ENCODE measurements around the gene SLC43A1.
A peak's percentile ranks its signal among the peaks of the same experiment; 100 is the strongest.

SLC43A1 gene

DNA sequence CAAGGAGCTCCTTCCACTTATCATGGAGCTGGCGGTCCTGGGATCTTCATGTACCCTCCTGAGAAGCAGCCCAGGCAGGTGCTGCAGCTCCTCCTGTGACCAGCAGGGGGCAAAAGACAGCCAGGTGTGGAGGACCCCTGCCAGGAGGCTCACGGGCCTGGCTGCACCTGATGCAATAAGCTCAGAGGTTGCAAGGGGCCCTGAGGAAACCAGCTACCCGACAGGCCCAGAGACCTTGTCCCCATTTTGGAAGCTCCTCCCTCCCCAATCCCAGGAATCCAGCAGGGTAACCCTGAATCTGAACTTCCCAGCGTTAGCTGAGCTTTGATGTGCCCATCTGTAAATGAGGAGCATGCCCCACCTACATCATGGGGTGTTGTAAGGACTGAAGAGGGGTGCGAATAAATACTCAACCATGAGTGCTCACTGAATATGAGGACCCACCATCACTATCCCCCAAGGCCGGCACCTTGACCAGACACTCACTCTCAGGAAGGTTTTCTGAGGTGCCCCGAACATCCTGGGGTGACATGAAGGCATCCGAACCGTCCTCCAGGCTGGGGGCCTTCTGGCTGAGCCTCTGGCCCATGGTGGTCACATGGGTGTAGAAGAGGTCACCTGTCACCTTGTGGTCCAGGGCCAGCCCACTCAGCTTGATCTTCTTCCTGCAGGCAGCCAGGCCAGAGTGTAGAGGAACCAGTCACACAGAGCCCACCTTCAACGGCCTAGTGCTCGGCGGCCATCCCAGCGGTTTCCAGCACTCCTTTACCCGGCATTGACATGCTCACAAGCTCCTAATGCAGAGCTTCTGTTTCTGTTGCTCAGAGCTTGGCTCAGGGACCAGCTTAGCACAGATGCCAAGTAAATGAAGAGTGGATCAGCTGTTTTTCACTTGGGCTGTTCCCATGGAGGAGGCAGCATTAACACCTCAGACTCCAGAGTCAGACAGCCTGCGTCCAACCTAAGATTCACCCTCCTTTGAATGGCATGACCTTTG lies 21.7 kb downstream of the SLC43A1 start:
- TF ChIP-seq, protein P1, sequence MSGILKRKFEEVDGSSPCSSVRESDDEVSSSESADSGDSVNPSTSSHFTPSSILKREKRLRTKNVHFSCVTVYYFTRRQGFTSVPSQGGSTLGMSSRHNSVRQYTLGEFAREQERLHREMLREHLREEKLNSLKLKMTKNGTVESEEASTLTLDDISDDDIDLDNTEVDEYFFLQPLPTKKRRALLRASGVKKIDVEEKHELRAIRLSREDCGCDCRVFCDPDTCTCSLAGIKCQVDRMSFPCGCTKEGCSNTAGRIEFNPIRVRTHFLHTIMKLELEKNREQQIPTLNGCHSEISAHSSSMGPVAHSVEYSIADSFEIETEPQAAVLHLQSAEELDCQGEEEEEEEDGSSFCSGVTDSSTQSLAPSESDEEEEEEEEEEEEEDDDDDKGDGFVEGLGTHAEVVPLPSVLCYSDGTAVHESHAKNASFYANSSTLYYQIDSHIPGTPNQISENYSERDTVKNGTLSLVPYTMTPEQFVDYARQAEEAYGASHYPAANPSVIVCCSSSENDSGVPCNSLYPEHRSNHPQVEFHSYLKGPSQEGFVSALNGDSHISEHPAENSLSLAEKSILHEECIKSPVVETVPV (CRISPR knock-in tag; IDR thresholded peaks at IDR 0.05): no peak
- TF ChIP-seq GLIS3 (CRISPR knock-in tag; IDR thresholded peaks at IDR 0.05) (no peak), ISL1 (CRISPR knock-in tag; IDR thresholded peaks at IDR 0.05) (no peak), ZNF565 (CRISPR knock-in tag; conservative IDR thresholded peaks at IDR 0.05; ENCODE audit: low read depth) (no peak), TOX (CRISPR knock-in tag; IDR thresholded peaks at IDR 0.05; ENCODE audit: borderline replicate concordance) (no peak), ZC3H10 (CRISPR knock-in tag; IDR thresholded peaks at IDR 0.05) (no peak), ZNF70 (CRISPR knock-in tag; IDR thresholded peaks at IDR 0.05) (no peak), ZFP30 (CRISPR knock-in tag; IDR thresholded peaks at IDR 0.05) (no peak), ESRRG (CRISPR knock-in tag; IDR thresholded peaks at IDR 0.05) (no peak), OSR1 (CRISPR knock-in tag; IDR thresholded peaks at IDR 0.05) (no peak)
- TF ChIP-seq, protein P2, sequence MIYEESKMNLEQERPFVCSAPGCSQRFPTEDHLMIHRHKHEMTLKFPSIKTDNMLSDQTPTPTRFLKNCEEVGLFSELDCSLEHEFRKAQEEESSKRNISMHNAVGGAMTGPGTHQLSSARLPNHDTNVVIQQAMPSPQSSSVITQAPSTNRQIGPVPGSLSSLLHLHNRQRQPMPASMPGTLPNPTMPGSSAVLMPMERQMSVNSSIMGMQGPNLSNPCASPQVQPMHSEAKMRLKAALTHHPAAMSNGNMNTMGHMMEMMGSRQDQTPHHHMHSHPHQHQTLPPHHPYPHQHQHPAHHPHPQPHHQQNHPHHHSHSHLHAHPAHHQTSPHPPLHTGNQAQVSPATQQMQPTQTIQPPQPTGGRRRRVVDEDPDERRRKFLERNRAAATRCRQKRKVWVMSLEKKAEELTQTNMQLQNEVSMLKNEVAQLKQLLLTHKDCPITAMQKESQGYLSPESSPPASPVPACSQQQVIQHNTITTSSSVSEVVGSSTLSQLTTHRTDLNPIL (CRISPR knock-in tag; IDR thresholded peaks at IDR 0.05; ENCODE audit: low read depth): no peak
- TF ChIP-seq, protein P3, sequence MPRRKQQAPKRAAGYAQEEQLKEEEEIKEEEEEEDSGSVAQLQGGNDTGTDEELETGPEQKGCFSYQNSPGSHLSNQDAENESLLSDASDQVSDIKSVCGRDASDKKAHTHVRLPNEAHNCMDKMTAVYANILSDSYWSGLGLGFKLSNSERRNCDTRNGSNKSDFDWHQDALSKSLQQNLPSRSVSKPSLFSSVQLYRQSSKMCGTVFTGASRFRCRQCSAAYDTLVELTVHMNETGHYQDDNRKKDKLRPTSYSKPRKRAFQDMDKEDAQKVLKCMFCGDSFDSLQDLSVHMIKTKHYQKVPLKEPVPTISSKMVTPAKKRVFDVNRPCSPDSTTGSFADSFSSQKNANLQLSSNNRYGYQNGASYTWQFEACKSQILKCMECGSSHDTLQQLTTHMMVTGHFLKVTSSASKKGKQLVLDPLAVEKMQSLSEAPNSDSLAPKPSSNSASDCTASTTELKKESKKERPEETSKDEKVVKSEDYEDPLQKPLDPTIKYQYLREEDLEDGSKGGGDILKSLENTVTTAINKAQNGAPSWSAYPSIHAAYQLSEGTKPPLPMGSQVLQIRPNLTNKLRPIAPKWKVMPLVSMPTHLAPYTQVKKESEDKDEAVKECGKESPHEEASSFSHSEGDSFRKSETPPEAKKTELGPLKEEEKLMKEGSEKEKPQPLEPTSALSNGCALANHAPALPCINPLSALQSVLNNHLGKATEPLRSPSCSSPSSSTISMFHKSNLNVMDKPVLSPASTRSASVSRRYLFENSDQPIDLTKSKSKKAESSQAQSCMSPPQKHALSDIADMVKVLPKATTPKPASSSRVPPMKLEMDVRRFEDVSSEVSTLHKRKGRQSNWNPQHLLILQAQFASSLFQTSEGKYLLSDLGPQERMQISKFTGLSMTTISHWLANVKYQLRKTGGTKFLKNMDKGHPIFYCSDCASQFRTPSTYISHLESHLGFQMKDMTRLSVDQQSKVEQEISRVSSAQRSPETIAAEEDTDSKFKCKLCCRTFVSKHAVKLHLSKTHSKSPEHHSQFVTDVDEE (CRISPR knock-in tag; IDR thresholded peaks at IDR 0.05): no peak
- TF ChIP-seq, protein P4, sequence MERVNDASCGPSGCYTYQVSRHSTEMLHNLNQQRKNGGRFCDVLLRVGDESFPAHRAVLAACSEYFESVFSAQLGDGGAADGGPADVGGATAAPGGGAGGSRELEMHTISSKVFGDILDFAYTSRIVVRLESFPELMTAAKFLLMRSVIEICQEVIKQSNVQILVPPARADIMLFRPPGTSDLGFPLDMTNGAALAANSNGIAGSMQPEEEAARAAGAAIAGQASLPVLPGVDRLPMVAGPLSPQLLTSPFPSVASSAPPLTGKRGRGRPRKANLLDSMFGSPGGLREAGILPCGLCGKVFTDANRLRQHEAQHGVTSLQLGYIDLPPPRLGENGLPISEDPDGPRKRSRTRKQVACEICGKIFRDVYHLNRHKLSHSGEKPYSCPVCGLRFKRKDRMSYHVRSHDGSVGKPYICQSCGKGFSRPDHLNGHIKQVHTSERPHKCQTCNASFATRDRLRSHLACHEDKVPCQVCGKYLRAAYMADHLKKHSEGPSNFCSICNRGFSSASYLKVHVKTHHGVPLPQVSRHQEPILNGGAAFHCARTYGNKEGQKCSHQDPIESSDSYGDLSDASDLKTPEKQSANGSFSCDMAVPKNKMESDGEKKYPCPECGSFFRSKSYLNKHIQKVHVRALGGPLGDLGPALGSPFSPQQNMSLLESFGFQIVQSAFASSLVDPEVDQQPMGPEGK (CRISPR knock-in tag; IDR thresholded peaks at IDR 0.05; ENCODE audit: borderline replicate concordance): no peak
- ATAC-seq: peak; percentile 83

DNA sequence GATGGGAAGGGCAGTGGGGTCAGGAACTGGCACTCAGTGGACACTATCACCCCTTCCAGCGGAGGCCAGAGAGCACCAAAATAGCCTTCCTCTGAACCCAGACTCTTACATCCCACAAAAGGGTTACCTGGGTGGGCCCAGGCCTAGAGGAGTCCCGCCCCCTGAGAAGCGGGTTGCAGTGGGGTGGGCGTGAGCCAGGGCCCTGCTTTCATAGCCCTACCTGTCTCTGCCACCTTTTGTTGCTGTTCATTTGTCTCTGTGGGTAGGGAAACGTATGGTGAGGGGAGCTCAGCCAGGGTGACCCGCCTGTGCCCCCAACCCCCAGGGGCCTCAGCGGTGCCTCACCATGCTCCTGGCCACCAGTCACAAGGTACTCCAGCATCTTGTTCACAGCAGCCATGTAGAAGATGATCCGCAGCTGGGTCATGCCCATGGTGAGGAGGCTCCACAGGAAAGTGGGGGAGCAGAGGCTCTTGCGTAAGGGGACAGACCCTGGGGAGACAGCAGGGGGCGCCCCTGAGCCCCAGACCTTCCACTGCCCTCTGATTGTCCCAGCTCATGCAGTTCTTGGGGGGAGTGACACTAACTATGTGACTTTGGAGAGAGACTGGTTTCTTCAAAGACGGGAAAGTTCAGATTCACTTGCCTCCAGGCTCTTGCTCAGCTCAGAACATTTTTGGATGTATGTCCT lies 24.0 kb downstream of the SLC43A1 start:
- TF ChIP-seq ZFP30 (CRISPR knock-in tag; IDR thresholded peaks at IDR 0.05) (no peak), ZFP3 (CRISPR knock-in tag; IDR thresholded peaks at IDR 0.05) (no peak), ZC3H10 (CRISPR knock-in tag; IDR thresholded peaks at IDR 0.05) (no peak), TCF4 (CRISPR knock-in tag; IDR thresholded peaks at IDR 0.05; ENCODE audit: borderline replicate concordance) (no peak), CSDC2 (CRISPR knock-in tag; IDR thresholded peaks at IDR 0.05) (no peak), GLIS3 (CRISPR knock-in tag; IDR thresholded peaks at IDR 0.05) (no peak), ZNF70 (CRISPR knock-in tag; IDR thresholded peaks at IDR 0.05) (no peak), ISL1 (CRISPR knock-in tag; IDR thresholded peaks at IDR 0.05) (no peak)
- ATAC-seq: peak; percentile 77

- TF ChIP-seq ZNF70 (CRISPR knock-in tag; IDR thresholded peaks at IDR 0.05) (no peak), ZFP3 (CRISPR knock-in tag; IDR thresholded peaks at IDR 0.05) (no peak), GLIS3 (CRISPR knock-in tag; IDR thresholded peaks at IDR 0.05) (no peak), ZFP30 (CRISPR knock-in tag; IDR thresholded peaks at IDR 0.05) (no peak), PPARA (CRISPR knock-in tag; IDR thresholded peaks at IDR 0.05; ENCODE audit: borderline replicate concordance) (no peak)
These were observed 24.9 kb downstream of the SLC43A1 start for GRCh38 chr11:57490456-57491248.

More at GRCh38 chr11:57490456-57491248, 24.9 kb downstream of the SLC43A1 start:
- ATAC-seq: no peak
